ENCODE data around the gene LIMD2.

- TF ChIP-seq EZH2 (IDR thresholded peaks at IDR 0.05) (no peak), POLR2AphosphoS5 (IDR thresholded peaks at IDR 0.05; ENCODE audit: borderline replicate concordance, low read depth, low read length) (no peak), FOXP2 (optimal IDR thresholded peaks at IDR 0.05; ENCODE audit: control extremely low read depth, extremely low read length, insufficient read depth) (no peak)
Measured at GRCh38 chr17:63714550-63715277, 14.8 kb upstream of the LIMD2 start.
